Activated CD8-positive, alpha-beta T cell treated with anti-CD3 and anti-CD28 coated beads for 36 hours (primary cell): ENCODE data around the gene WDR3. TPM values are rescaled to one million over a fixed set of nuclear protein-coding genes. Genes with fewer than 3 reads are reported as not detected.

Experiments used
- ATAC-seq: fragments of 200-7000 bp; cut with Tn5 transposase; one replicate; pipeline ENCODE4 v1.10.0; 2021; ENCODE audit warnings: mild to moderate bottlenecking, moderate library complexity
- CTCF ChIA-PET: fragments of 350-600 bp; sonication (Branson Sonifier 250); formaldehyde crosslinking; loops from one replicate; lab custom pipeline; 2021; ENCODE audit warnings: antibody characterized with exemption; lab: Charles Lee
- POLR2A ChIA-PET: fragments of 350-600 bp; sonication (Branson Sonifier 250); formaldehyde crosslinking; loops from one replicate; lab custom pipeline; 2021; ENCODE audit warnings: antibody characterized with exemption; lab: Charles Lee
- DNase-seq: peaks from one replicate; pipeline ENCODE4 v3.0.0-alpha.2; 2020
- H3K27ac Mint-ChIP-seq: one replicate; pipeline ENCODE4 v1.8.0; 2021; ENCODE audit warnings: mild to moderate bottlenecking, mixed read lengths
- H3K27me3 Mint-ChIP-seq: one replicate; pipeline ENCODE4 v1.8.0; 2021; ENCODE audit warnings: mixed read lengths
- H3K36me3 Mint-ChIP-seq: one replicate; pipeline ENCODE4 v1.8.0; 2021; ENCODE audit warnings: low read depth, mixed read lengths
- H3K4me1 Mint-ChIP-seq: one replicate; pipeline ENCODE4 v1.8.0; 2021; ENCODE audit warnings: low read depth, mixed read lengths
- H3K4me3 Mint-ChIP-seq: one replicate; pipeline ENCODE4 v1.8.0; 2021; ENCODE audit warnings: mild to moderate bottlenecking, moderate library complexity, mixed read lengths
- H3K9me3 Mint-ChIP-seq: one replicate; pipeline ENCODE4 v1.8.0; 2021; ENCODE audit warnings: mixed read lengths
- intact Hi-C: fragments of 100-400 bp; cut with micrococcal nuclease; formaldehyde crosslinking; loops from one replicate; pipeline ENCODE4 v1.10.0; 2022
- total RNA-seq, 2 experiments: library from RNA; stranded (reverse); gene quantifications; one replicate each; pipeline ENCODE4 v1.2.3, GENCODE V29; 2021
- TF ChIP-seq, protein P1 (sequence below): fragments of 200-600 bp; IDR thresholded peaks from one replicate; pipeline ENCODE4 v1.8.0; 2022; ENCODE audit warnings: antibody characterized with exemption, mild to moderate bottlenecking

Gene WDR3
- total RNA-seq, 2 experiments from 2014 or later: 61.6 to 63.0 TPM

DNA sequence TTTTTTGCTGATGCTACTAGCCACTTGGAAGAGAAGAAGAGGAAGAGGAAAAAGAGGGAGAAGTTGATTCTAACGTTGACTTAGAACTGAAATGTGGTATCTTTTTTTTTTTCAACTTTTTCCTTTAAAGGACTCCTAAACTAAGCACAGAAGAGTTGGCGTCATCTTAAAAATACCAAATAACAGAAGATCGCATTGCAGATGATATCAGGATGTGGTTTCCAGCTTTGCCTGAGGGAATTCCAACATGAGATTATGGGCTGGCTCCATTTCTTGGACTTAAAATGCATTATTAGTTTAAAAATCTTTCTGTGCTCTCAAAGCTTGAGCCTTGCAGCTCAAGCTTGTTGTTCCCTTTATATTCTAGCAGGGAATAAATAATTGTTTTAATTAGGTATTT is 29.8 kb downstream of the WDR3 start:
- H3K4me1 Mint-ChIP-seq: peaks cover 6% of the 10 kb centered on the region
- TF ChIP-seq, protein P1, sequence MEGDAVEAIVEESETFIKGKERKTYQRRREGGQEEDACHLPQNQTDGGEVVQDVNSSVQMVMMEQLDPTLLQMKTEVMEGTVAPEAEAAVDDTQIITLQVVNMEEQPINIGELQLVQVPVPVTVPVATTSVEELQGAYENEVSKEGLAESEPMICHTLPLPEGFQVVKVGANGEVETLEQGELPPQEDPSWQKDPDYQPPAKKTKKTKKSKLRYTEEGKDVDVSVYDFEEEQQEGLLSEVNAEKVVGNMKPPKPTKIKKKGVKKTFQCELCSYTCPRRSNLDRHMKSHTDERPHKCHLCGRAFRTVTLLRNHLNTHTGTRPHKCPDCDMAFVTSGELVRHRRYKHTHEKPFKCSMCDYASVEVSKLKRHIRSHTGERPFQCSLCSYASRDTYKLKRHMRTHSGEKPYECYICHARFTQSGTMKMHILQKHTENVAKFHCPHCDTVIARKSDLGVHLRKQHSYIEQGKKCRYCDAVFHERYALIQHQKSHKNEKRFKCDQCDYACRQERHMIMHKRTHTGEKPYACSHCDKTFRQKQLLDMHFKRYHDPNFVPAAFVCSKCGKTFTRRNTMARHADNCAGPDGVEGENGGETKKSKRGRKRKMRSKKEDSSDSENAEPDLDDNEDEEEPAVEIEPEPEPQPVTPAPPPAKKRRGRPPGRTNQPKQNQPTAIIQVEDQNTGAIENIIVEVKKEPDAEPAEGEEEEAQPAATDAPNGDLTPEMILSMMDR: no peak
- H3K9me3 Mint-ChIP-seq: no peaks in the 10 kb centered on the region
- DNase-seq (no peak), ATAC-seq (no peak)
- H3K27me3 Mint-ChIP-seq: no peaks in the 10 kb centered on the region
- intact Hi-C loops: no loop called here
- H3K4me3 Mint-ChIP-seq: no peak overlapping the region
- ChIA-PET POLR2A (no interaction called here), CTCF (no interaction called here)
- peaks cover 59% of the 10 kb centered on the region for H3K36me3 Mint-ChIP-seq
- H3K27ac Mint-ChIP-seq: no peak overlapping the region

DNA sequence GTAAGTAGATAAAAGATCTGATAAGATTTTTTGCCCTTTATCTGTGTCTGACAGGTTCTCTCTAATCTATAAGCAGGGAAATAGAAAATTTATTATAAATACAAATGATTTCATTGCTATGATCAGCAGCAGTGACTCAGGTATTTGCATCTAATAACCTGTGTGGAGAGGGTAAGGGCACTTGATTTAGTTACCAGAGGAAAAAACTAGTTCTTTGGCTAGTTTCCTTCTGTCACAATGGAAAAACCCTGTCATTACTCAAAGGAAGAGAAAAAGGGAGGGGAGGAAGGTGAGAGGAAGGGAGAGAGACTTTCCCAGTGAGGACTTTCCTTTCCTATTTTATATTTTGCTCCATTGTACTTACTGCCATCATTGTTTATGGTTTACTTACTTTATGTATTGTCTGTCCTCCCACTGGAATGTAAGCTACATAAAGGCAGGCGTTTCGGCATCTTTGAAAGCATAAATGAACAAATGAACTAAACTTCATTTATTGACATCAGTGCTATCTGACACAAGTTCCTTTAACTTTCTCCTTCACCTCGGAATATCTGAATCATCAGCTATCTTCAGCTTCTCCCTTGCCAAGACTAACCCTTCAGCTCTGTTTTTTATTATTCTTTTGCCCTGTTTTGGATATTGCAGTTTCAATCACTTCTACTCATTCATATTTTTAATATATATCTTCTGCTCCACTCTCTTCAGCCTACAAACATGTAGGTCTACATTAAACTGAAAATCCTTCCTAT is 34.9 kb downstream of the WDR3 start:
- Mint-ChIP-seq H3K9me3 (no peaks in the 10 kb centered on the region), H3K27me3 (no peaks in the 10 kb centered on the region), H3K27ac (peak overlapping the region; percentile 73), H3K36me3 (peaks cover 34% of the 10 kb centered on the region), H3K4me1 (peaks cover 11% of the 10 kb centered on the region), H3K4me3 (no peak overlapping the region)
- CTCF ChIA-PET: no interaction called here
- POLR2A ChIA-PET: no interaction called here
- ATAC-seq (peak; percentile 39), DNase-seq (no peak)
- TF ChIP-seq, protein P1: no peak
- intact Hi-C loops: no loop called here

DNA sequence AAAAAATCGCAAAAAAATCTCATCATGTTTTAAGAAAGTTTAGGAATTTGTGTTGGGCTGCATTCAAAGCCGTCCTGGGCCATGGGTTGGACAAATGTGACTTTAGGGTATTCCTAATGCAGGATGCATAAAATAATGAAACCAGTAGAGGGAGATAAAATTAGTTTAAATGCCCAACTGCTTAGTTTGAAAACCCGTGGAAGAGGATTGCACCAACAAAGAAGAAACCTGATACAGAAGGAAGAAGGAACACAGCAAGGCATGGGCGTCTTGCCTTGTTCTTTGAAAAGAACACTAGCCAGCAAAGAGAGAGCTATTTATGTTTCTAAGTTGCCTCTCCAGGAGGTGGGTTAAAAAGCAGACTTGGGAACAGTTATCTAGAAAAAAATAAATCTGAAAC is 37.9 kb downstream of the WDR3 start:
- POLR2A ChIA-PET: interaction anchor here (1.1 kb wide), 1 partner anchor 38 kb away, joined by 3 read pairs; the partner anchor contains the start of genes GDAP2 and WDR3
- TF ChIP-seq, protein P1: no peak
- Mint-ChIP-seq H3K9me3 (no peaks in the 10 kb centered on the region), H3K27ac (no peak overlapping the region), H3K4me3 (no peak overlapping the region), H3K36me3 (peaks cover 17% of the 10 kb centered on the region), H3K27me3 (peaks cover 3% of the 10 kb centered on the region), H3K4me1 (peaks cover 11% of the 10 kb centered on the region)
- DNase-seq: no peak
- no peak for ATAC-seq
- intact Hi-C loops: no loop called here
- CTCF ChIA-PET: no interaction called here

DNA sequence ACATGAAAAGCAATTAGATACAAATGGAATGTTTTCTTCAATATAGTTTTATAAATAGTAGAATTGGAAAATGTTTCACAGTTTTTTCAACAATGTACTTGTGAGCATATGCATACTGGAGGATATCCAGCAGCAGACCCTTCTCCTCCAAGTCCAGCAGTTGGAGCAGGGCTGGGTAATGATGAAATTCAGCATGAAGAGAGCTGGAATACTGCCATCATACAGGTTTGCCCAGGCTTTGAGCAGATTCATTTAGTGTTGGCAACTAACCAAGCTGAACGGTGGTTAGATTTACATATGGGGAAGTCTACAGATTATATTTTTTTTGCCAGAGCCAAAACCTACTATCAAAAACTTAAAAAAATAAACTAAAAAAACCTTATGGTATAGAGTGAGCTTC is 38.3 kb downstream of the WDR3 start:
- ChIA-PET POLR2A (interaction anchor here (1.1 kb wide), 1 partner anchor 38 kb away, joined by 3 read pairs; the partner anchor contains the start of genes GDAP2 and WDR3), CTCF (no interaction called here)
- DNase-seq (no peak), ATAC-seq (no peak)
- Mint-ChIP-seq H3K4me1 (peaks cover 11% of the 10 kb centered on the region), H3K27ac (no peak overlapping the region), H3K36me3 (peaks cover 15% of the 10 kb centered on the region), H3K9me3 (no peaks in the 10 kb centered on the region), H3K4me3 (no peak overlapping the region), H3K27me3 (peaks cover 4% of the 10 kb centered on the region)
- intact Hi-C loops: no loop called here
- TF ChIP-seq, protein P1: no peak

DNA sequence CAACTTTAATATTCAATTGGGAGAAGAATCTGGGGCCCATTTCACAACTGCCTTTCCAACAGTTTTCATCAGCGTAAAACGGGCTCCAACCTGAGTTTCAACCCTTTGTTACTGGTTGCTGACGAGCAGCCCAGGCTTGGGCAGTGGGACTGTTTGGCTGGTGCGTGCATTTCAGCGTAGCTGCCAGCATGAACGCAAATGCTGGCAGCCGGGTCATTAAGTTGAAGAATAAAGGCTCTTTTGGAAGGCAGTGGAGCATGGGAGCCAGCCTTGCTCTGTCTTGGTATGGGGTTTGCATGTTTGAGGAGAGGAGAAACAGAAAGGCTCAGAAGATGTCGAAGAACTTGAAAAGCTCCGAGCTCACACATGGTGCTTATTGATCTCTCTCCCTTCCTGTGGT is 40.7 kb downstream of the WDR3 start:
- ATAC-seq (no peak), DNase-seq (no peak)
- ChIA-PET CTCF (no interaction called here), POLR2A (no interaction called here)
- no peaks in the 10 kb centered on the region for H3K4me1 Mint-ChIP-seq
- no peak overlapping the region for H3K27ac Mint-ChIP-seq
- H3K36me3 Mint-ChIP-seq: peaks cover 6% of the 10 kb centered on the region
- H3K27me3 Mint-ChIP-seq: peaks cover 7% of the 10 kb centered on the region
- no peaks in the 10 kb centered on the region for H3K9me3 Mint-ChIP-seq
- TF ChIP-seq, protein P1: no peak
- H3K4me3 Mint-ChIP-seq: no peak overlapping the region
- intact Hi-C loops: no loop called here
